Activated CD4-positive, alpha-beta T cell treated with anti-CD3 and anti-CD28 coated beads for 48 hours (primary cell): Measurements from ENCODE around the gene FASLG.

ENCODE experiments used
- DNase-seq: peaks from one replicate; pipeline ENCODE4 v3.0.0-alpha.2; 2020

FASLG gene

DNA sequence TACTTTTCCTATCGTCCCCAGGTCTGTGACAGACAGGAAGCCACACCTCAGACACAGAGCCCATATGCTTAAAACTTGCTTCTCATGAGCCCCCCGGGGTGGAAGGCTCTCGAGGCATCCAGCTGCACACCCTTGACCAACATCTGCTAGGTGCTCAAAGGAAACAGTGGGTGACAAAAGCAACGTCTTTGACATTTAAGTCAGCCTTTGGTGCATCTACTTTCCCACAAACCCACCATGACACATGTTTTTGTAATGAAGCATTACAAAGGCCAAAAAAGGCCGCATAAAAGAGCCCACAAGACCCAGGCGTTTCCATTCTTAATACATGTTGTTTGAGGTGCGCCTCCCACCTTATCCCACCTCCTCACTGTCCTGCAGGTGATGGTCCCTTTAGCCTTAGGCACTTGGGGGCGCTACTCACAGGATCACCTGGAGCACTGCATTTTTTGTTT, 11.8 kb upstream of the FASLG start:
- peak; percentile 51 for DNase-seq

DNA sequence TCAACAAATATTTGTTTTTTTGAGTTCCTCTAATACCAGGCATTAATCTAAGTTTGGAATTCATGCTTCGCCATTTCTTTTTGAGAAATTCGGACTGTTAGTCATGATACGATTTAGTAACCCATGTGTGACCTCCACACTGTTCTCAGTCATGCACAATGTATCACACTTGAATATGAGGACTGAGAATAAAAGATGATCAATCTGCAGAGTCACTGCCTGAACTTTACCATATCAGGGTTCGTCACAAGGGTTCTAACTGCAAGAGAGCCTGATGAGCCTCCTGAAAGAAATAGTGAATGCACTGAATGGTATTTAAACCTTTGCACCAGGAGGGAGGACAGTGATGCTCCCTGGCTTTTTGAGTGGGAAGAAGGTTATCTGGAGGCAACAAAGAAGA, 10.9 kb upstream of the FASLG start:
- no peak for DNase-seq

DNA sequence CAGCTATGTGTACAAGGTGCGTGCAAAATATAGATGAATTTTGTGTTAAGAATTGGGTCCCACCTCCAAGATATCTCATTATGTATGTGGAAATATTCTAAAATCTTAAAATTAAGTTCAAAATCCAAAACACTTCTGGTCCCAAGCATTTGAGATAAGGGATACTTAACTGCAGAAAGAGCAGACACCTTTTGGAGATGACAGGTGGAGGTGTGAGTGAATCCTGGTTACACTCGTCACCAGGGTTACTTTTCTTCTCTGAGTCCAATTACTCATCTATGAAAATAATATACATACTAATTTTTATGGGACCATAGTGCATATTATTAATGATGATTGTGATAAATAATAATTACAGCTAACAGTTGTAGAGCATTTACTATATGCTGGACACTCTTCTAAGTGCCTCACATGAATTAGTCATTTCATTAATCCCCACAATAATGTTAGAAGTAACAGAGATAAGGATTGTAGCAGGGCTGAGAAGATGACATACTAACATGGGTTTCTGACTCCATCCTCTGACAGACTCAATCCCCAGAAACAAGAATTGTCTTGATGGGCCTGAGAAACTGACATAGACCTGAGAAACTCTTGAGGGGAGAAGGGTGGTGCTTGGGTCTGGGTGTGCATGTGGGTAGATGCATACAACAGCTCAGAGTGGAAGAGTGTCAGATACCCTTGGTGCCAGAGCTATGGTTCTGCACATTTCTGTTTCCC, 8.3 kb upstream of the FASLG start:
- no peak for DNase-seq

DNA sequence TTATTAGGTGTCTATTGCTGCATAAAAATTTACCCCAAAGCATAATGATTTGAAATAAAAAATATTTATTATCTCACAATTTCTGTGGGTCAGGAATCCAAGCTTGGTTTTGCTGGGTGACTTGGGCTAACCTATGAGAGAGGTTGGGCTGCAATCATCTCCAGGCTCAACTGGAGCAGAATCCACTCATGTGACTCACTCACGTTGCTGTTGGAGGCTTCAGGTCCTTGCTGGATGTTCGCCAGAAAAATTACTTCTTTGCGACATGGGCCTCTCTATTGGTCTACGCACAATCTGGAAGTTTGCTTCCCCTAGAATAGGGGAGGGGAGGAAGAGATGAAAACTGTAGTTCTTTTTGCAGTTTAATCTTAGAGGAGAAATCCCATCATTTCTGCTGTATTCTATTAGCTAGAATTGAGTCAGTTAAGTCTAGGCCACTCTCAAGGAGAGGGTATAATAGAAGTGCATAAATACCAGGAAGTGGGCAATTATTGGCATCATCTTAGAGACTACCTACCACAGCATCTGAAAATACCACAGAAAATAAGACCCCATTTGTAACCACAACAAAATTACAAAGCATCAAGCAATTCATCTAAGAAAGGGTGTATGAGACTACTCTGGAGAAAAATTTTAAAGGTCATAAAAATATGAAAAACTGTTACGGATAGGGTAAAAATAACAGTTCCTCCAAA, 5.7 kb upstream of the FASLG start:
- no peak for DNase-seq

DNA sequence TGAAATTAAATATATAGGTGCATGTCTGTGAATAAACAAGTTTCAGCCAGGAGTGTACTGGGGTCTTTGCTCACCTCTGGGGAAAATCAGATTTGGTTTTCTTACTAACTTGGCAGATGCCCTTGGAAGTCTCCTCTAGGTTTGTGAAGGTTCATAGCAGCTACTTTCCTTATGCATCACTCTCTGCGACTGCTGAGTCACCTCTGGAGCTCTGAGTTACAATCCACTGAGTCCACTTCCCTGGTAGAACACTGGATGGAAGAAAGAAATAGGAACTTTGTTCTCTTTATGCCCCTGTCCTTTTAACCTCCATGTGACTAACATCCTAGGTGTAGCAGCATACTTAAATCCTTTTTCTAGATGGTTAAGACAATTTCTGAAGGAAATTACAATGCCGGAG, 4.4 kb upstream of the FASLG start:
- no peak for DNase-seq

DNA sequence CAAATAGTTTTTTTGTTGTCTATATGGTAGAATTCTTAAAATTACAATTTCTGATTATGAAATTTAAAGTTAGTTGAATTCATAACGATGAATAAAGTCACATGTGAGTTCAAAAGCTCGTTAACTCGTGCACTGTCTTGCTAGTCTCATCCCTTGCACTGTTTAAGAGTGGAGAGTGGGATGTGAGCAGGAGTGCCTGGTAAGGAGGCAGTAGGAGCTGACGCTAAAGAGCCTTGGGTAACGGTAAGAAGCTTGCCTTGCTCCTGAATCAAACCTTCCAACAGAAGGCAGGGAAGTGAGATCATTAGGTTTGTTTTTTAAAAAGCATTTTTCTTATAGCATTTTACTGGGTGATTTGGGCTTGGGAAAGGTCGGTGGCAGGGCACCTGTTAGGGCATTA, 2.3 kb upstream of the FASLG start:
- DNase-seq, result no peak

DNA sequence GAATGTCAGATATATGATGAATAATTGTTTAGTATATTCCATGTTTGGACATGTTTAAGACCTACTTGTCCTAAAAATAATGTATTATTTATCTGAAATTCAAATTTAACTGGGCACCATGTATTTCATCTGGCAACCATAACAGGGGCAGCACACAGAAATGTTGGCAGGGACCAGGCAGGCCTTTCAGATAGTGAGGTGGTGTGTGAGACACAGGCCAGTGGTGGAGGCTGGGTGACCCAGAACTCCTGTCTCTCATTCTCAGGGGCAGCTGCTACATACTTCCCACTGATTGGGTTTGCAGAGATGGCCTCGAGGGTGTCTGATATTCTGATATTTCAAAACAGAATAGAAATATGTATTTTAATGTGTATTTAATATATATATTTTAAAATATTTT, 1.3 kb upstream of the FASLG start:
- no peak for DNase-seq

DNA sequence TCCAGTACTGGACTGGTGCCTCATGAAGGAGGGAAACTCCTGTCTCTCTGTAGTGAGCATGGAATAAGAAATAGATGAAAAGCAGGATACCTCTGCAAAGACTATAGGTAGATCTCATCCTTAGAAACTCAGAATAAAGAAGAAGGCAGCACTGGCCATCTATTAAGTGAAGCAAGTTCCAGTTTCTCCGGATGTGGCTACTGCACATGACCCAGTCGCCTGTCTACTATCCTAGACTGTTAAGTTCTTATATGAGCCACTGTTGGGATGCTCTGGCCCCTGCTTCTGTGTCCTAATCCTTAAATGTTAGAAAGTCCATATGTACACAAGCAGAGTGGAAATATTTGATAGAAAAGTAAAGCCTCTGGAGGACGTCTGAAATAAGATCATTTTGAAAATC, 2.2 kb downstream of the FASLG start:
- no peak for DNase-seq

DNA sequence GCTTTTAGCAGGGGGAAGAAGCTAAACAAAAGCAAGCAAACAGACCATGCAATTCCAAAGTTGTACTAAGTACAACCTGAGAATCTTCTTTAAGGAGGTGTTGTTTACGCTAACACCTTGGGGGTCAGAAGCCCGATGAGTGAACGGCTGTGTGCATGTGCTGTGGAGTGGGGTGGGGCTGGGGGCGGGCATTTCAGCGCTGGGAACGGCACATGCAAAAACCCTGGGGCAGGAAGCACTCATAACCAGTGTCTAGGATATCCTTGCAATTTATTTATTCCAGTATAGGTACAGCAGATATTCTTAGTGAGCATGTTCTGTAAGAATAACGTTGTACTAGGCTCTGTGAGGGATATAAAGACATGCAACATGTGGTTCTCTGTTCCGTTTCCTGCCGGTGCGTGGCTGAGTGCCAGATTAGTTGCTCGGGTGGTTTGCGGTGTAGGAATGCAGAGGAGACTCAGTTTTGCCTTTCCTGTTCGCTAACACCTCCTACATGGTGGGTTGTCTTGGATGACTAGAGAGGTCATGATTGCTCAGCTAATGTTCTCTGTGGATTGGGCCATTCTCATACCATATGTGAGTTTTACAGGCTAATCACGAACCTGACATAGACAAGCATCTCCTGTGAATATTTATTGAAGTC, 3.7 kb downstream of the FASLG start:
- peak; percentile 94 for DNase-seq

DNA sequence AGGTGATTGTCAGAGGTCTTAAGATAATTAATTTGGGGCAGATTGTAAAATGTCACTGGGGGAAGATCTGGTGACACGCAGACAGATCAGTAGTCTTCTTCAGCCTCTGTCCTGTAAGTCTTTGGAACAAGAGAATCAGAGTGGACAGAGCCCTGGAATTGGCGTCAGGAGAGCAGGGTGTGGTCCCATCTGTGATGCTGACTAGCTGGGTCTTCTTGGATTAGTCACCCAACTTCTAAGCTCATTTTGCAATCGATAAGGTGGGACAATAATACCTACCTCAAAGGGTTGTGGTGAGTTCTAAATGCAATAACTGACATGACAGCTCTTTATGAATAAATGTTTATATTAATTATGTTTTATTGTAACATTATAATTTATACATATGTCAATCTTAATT, 4.8 kb downstream of the FASLG start:
- DNase-seq, result no peak

DNA sequence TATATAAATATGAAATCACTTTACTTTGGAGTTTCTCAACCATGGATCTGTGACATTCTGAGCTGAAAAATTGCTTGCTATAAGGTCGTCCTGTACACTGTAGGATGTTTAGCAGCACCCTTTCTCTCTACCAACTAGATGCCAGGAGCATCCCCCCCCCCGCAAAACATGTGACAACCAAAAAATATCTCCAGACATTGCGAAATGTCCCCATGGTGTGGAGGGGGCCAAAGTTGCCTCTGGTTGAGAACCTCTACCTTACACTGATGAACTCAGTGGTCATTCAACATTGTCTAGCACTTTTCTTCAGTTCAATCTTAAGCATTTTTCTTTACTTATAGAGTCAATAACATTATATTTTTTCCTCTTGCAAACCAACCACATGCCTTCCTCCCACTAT, 9.2 kb downstream of the FASLG start:
- no peak for DNase-seq

DNA sequence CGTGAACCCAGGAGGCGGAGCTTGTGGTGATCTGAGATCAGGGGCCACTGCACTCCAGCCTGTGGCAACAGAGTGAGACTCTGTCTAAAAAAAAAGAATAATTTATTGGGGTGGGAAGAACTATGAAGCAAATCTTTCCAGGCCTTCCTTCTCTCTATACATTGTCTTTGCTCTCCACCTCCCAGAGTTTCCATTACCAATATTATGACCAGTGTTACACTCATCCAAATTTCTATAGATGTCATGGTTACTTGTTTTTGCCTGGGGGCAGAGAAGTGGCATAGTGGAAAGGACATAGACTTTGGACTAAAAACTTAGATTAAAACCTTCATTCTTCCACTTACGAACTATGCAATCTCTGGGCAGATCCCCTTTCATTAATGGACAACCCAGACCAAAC, 10.1 kb downstream of the FASLG start:
- no peak for DNase-seq

DNA sequence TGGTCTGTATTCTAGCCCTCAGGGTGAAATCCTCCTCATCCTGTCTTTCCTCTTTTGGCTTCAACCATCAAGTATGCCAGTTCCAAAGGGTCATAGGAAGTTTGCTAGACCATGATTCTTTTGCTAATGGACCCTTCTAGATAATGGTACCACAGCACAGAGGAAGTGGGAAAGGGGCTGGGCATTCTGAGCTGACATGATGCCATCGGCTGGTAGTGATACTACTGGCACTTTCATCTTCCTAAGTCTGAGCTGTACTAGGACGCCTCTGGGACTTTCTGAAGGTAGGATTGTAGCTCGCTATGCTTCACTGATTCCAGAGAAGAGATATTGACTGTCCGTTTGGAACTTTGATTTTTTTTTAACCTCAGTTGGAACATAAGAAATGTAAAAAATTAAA, 11.4 kb downstream of the FASLG start:
- peak; percentile 60 for DNase-seq

DNA sequence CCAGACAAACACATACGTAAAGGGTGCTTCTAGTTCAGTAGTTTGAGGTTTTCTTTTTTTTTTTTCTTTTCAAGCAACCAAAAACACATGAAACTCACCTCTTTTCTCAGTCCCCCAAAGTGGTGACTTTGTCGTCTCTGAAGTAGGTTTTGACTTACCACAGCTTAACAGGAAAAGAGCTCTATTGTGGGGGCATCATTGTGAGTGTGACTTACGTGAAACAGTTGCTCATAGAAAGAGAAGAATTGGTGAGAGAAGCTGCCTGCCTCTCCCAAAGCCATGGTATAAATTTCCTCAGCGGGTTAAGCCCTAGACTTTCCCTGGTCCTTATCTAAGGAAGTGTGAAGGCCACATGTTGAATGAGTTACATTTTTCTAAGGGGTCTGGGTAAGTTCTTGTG, 11.9 kb downstream of the FASLG start:
- peak; percentile 39 for DNase-seq

DNA sequence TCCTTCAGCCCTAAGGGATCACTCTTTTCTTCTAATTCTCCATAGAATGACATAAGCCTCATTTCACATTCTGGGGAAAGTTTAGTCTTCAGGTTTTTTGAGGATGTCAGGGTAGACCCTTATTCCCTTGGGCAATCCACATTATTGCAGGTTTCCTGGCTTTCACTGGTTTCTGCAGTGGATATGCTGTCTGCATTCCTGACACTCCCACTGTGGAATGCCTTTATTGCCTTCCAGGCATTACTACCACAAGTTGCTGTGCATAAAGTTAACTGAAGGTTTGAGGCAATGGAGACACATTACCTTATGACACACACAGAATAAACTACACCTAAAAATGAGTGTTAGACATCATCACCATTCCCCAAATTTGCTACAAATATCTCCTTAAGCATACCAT, 12.7 kb downstream of the FASLG start:
- no peak for DNase-seq

DNA sequence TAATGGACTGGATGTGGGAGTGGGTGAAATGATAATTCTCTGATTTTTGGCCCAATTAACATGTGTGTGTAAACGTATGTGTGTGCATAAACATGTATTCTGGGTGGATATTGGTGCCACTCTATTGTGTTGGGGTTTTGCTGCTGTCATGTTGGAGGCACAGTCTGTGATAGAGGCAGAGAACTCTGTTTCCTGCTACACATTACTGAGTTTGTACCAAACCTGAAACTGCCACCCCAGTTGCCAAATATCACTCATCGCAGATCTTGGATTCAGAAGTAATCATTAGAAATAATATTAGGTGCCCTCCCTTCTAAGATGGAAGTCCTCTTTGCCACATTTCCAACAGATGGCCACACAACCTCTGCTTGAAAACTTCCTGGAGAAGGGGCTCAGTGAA, 13.8 kb downstream of the FASLG start:
- no peak for DNase-seq

DNA sequence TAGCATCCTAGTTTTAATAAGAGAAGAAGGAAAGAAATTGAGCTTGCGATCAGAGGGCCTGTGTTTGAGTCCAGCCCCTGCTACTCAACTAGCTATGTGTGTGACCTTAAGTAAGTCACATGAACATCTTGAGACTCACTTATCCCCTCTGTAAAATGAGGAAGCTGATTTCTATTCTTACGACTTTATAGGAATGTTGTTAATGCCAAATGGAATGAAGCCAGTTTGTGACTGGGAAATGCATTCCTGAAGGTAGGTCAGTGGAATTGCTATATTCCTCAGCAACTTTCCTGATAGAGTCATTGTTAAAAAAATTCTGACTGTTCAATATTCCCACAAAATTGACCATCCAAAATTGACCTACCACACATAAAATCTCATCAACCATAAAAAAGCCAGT, 14.9 kb downstream of the FASLG start:
- no peak for DNase-seq

DNA sequence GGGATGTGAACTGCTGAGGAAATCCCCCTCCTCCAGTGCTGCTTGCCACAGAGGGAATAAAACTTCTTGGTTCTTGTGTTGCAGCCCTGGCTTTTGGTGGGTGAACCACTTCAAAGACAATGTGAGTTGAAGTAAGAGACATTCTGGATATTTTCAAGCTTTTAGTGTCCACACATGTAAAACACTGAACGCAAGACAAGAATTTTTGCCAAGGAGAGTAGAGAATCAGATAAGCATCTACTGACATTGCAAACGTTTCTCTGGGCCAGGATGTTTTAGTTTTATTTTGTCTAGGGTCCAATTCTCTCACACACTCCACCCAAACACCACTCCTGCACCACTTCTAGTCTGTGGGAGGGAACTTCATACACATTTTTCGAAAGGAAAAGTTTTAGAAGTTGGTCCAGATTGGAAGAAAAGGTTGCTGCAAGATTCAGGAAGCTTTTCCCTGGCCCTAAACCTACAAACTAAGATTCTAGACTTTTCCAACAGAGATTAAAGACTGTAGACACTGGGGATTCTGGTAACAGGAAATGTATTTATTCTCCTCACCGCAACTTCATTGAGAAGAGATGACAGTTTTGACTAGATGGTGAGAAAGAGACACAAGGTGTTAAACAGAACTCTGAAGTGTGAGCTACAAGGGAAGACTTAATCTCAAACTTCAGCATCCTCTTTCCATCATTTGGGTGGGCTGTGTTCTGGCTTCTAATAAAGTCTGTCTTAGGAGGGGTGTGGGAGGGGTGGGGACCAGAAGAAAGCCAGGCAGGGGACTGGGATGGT, 16.1 kb downstream of the FASLG start:
- no peak for DNase-seq

DNA sequence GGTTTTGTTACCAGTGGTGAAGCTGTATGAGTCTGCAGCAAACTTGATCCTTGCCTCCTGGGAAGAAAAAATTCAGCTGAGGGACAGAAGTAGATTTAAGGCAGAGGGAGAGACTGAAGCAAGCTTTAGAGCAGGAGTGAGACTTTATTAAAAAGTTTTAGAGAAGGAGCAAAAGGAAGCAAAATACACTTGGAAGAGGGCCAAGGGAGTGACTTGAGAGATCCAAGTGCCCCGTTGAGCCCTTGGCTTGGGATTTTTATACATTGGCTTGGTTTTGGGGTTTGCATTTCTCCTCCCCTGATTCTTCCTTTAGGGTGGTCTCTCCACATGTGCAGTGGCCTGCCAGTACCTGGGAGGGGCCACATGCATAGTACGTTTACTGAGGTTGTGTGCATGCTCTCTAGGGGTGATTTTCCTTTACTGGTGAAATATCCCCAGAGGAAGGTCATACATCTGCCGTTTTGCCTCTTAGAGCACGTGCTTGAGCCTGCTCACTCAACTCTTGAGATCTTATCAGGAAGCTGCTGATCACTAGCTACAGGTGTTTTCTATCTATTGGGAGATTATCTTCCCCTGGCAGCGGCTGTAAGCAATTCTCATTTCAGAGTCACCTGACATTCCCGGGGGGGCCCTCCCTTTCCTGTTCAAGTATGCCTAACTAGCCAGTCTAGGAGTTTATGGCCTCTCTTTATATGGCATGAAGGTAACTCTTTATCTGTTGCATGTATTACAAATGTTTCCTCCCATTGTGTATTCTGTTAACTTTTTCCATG, 20.3 kb downstream of the FASLG start:
- no peak for DNase-seq

DNA sequence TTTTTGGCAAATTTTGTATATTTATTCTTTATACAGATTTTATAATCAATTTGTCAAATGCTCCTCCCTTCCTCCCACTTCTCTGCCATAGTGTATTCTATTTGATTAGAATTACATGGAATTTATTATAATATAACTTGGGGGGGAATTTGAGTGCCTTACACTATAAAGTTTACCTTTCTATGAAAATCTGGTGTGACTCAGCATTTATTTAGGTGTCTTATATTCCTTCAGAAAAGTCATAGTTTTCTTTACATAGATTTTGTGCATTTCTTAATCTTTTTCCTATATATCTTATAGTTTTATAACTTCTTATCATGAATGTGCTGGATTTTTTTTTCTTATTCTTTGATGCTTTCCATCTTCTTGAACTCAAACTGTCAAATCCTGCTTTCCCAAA, 21.3 kb downstream of the FASLG start:
- DNase-seq, result no peak

DNA sequence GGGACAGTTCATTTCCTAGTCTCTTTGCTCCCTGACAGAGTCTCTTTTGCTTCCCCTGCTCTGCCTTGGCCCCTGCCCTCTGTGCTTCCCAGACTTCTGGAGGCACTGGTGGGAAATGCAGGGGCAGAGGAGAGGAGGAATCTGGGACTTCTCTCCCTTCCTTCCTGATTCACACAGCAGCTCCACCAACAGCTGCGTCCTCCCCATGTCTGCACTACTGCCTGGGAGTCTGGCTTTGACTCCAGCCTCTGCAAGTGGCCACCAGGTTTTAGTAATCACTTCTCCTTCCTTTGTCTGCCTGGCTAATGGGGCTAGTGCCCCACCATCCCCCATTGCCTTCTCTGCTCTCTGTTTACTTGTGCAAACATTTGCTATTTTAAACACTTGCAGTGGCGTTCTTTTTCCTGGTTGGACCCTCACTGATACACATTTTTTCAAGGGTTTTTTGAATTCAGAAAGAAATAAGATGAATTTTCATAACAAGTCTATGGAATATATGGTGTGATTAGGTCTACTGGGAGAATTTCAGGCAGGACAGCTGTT, 21.9 kb downstream of the FASLG start:
- DNase-seq, result no peak

DNA sequence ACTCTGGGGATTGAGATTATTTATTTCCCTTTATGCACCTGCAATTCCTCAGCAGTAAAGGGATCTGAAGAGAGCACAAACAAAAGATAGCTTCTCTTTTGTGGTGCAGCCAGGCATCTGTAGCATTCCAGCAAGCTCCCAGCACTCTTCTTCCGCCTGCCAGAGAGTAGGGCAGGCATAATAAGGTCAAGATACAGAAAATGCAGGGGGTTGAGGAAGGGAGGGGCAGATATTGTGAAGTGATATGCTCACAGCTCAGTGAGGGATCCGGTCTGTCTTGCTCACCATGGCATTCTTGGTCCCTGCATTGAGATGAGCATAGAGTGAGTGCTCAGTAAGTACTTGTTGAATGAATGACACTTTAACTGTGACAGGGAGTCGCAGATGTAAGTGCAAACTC, 23.9 kb downstream of the FASLG start:
- no peak for DNase-seq
